Measurements from ENCODE around the gene HSPA14.
"Not testable (repeated sequence)": the region's sequence is repeated elsewhere in the genome, so short reads cannot be mapped to it uniquely, and the experiment has no call there.

HSPA14 gene

GRCh38 chr10:14837757-14838581, at the start of gene HSPA14, which contains the start of the genes CDNF and MSANTD7:
TSS of gene HSPA14 (plus strand) at chr10:14838306. CDS start at chr10:14838403, 97 bp downstream.
TSS of gene CDNF (minus strand) at chr10:14838037. CDS start at chr10:14837946, 91 bp downstream.
TSS of gene MSANTD7 (plus strand) at chr10:14838306. CDS start at chr10:14842285, 3,979 bp downstream.
- peak; percentile 97 for DNase-seq

DNA sequence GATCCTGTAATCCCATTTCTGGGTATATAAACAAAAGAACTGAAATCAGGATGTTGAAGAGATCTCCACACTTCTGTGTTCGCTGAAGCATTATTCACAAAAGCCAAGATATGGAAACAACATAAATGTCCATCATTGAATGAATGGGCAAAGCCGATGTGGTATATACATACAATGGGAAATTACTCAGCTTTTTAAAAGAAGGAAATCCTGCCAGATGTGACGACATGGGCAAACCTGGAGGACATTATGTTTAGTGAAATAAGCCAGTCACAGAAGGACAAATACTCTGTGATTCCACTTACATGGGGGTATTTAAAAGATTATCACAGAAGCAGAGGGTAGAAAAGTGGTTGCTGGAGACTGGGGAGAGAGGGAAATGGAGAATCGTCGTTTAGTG, 39.5 kb upstream of the HSPA14 start:
- no peak for DNase-seq

- DNase-seq, result no peak
These were observed 37.7 kb upstream of the HSPA14 start for GRCh38 chr10:14800397-14800796.

GRCh38 chr10:14801723-14802122, 36.4 kb upstream of the HSPA14 start:
- no peak for DNase-seq

- no peak for DNase-seq
These were observed 34.3 kb upstream of the HSPA14 start for GRCh38 chr10:14803827-14804226.

DNA sequence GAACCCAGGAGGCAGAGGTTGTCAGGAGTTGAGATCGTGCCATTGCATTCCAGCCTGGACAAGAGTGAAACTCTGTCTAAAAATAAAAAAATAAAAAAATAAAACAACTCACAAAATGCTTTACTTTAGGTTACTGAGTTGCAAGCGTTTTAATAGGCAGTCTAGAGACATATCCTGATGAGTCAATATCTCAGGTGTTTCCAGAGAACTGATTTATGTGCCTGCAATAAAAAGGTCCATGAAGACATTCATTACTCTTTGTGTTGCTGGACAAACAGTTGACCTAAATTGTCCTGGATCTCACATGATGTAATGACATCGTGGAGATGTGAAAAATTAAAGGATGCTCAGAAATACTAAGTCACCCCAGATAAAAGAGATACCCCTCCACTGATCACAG, 31.8 kb upstream of the HSPA14 start:
- no peak for DNase-seq

DNA sequence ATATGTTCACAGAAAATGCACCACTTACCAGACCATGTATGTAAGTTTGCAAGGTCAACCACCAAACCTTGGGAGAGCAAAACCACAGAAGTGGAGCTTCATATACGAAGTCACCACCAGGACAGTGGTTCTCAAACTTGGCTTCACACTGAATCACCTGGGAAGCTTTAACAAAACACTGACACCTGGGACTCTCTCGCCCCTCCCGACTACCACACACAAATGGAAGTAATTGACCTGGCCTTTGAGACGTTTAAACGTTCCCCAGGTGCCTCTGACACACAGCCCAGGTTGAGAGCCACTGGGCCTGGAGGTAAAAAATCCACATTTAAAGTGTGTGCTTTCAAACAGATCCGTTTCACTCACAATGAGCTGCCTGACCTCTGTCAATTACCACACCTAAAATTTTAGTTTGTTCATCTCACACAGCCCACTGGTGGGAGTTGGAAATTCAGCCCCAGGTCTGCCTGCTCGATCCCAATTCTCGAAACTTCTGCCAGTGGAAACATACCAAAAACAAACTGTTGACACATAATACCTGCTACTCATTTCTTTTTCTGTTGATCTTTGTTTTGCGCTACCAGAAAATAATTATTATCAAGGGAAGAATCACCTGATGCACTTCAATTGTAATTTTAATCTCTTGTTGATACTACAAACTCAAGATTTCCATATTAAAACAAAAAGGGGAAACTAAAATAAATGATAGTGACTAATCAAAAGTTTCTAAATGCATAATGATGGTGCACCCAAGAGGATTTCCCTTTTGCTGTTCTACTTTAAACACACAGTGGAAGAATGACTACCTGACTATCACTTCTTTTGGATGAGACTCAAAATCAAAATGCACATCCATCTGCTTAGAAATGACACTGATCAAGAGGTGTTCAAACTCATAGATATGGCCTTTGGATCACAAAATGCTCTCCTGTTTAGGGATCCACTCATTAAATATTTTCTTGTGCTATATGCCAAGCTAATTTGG, 26.8 kb upstream of the HSPA14 start:
- no peak for DNase-seq

DNA sequence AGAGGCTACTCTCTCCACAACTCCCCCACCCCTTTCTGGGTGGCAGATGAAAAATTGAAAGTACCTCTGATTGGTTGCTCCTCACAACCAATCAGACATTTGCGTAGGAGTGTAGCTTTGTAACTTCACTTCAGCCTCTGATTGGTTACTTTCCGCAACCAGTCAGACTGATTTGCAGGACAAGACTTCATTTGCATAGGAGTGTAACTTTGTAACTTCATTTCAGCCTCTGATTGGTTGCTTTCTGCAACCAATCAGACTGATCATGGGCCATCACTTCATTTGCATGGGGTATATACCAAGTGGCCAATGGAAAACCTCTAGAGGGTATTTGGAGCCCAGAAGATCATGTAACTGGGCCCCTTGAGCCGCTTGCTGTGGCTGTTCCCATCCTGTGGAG, 25.8 kb upstream of the HSPA14 start:
- no peak for DNase-seq

DNA sequence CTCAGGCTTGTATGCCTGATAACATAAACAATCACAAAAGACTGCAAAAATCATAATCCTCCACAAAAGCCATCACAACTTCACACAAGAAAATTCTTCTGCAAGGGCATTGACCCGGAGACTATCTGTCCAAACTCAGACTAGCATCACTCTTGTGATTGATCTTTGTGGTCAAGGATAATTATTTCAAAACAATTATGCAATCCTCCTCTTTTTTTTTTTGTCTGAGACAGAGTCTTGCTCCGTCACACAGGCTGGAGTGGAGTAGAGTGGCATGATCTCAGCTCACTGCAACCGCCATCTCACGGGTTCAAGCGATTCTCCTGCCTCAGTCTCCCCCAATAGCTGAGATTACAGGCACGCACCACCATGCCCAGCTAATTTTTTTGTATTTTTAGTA, 22.4 kb upstream of the HSPA14 start:
- DNase-seq, result no peak

DNA sequence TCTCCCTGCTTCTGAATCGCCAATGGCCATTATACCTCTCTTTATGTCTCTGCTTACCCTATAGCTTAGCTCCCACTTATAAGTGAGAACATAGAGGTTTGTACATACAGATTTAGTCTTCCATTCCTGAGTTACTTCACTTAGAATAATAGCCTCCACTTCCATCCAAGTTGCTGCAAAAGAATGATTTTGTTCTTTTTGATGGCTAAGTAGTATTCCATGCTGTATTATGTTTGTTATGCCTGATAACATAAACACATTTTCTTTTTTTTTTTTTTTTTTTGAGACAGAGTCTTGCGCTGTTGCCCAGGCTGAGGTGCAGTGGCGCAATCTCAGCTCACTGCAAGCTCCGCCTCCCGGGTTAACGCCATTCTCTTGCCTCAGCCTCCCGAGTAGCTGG, 21.4 kb upstream of the HSPA14 start:
- not testable (repeated sequence) for DNase-seq

DNA sequence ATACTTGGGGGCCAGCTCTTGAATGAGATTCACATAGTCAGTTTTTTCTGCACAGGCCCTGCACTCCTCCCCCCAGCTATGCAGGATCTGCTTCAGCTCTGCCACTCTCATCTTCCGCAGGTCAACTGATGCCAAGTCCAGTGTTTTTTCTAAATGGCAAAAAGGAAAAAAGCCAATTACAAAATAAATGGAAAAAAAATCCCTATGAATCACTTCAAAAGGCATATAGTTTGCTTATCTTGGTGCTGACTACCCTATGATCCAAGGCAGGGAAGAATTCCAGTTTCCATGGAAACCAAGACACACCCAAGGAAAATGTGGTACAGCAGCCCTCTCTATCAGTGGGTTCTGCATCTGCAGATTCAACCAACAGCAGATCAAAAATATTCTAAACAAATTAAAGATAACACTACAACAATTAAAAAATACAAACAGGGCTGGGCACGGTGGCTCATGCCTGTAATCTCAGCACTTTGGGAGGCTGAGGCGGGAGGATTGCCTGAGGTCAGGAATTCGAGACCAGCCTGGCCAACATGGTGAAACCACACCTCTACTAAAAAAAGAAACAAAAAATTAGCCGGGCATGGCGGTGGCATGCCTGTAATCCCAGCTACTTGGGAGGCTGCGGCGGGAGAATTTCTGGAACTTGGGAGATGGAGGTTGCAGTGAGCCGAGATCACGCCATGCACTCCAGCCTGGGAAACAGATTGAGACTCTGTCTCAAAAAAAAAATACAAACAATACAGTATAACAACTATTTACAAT, 17.9 kb upstream of the HSPA14 start:
- DNase-seq, result no peak

- DNase-seq, result no peak
These were observed 17.3 kb upstream of the HSPA14 start for GRCh38 chr10:14820775-14821154.

DNA sequence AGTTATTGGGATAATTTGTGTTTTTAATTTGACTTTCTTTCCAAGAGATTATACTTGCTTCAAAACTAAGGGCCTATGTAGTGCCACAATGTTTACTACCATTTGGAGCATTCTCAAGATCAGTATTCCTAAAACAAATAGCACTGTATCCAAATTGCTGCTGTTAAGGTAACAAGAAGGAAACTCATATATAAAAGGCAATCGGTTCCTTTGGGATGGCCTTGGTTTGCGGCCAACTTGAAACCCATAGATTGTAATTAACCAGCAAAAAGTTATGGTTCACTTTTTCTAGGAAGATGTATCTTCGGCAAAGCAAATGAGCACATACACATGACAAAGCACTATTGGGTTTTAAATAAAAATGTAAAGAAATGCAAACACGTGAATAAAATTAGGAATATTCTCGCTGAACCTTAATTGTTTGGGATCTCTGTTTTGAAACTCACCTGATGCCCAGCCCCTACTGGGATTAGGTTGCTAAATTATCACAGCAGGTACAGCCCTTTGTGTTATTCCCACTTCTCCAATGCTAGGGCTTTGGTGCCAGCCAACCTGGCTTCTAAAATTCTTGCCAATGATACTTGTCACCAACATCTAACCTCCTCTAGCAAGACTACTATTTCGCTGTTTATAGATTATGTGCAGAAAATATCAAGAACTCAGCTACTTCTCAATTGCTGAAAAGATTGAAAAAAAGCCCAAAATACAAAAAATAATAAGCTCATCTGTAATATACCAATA, 16.3 kb upstream of the HSPA14 start:
- DNase-seq, result no peak

DNA sequence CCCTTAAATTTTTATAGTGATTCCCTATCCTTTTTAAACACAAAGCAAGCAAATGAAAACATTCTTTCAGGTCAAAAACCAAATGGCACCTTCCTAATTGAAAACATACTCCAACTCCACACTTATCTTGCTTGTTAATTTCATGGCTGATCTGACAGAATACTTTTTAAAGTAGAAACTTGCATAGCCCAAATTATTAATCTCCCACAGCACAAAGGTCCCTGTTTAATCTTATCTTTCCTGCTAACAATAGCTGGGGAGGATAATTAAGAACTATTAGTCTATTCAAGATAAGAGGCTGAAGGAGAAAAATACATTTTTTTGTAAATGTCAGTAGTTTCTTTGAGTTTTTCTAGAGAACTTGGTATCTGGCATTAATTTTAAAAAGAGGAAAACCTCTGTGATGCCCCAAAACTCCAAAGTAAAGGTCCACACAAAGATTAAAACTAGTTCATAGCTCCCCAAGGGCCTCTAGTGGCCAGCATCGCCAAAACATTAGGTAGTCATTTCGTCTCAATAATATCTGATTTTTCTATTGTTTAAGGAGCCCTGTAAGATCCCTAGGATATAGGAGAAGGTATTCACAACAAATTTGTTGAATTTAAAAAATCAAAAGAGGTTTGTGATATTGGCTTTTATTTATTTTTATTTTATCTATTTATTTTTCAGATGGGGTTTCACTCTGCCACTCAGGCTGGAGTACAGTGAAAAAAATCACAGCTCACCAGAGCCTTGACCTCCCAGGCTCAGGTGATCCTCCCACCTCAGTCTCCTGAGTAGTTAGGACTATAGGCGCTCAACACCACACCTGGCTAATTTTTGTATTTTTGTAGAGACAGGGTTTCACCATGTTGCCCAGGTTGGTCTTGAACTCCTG, 15.0 kb upstream of the HSPA14 start:
- DNase-seq, result peak; percentile 9

DNA sequence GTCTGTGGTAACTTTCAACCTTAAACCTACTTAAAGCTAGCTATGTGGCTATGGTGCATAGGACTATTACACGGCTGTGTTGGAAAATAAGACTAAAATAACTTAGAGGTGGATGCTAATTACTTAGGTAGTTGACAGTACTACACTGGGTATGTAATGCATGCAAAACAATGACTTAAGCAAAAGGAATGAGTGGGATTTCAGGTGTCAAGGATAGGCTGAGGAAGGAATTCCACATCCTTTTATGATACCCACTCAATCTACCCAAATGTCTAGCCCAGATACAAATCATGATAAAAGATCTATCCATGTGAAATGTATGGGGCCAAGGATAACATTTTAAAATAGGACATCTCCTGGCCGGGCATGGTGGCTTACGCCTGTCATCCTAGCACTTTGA, 14.1 kb upstream of the HSPA14 start:
- no peak for DNase-seq

DNA sequence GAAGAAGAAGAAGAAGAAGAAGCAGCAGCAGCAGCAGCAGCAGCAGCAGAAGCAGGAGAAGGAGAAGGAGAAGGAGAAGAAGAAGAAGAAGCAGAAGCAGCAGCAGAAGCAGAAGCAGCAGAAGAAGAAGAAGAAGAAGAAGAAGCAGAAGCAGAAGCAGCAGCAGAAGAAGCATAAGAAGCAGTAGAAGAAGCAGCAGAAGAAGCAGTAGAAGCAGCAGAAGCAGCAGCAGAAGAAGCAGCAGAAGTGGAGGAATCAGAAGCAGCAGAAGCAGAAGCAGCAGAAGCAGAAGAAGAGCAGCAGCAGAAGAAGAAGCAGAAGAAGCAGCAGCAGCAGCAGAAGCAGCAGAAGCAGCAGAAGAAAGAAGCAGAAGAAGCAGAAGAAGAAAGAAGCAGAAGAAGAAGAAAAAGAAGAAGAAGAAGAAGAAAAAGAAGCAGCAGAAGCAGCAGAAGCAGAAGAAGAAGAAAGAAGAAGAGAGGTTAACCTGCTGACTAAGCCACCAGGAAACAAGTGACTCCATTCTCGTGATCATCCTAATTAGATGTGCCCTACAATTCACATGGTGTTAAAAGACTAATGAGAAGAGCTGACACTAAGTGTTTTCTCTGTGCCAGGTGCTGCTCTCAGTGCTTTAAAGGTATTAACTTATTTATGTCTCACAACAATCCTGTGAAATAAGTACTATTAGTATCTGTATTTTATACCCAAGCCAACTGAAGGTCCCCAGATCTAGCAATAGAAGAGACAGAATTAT, 11.9 kb upstream of the HSPA14 start:
- no peak for DNase-seq

GRCh38 chr10:14833106-14833505, 5.0 kb upstream of the HSPA14 start:
- DNase-seq, result no peak

- DNase-seq, result no peak
These were observed 1.9 kb upstream of the HSPA14 start for GRCh38 chr10:14836208-14836607.

DNA sequence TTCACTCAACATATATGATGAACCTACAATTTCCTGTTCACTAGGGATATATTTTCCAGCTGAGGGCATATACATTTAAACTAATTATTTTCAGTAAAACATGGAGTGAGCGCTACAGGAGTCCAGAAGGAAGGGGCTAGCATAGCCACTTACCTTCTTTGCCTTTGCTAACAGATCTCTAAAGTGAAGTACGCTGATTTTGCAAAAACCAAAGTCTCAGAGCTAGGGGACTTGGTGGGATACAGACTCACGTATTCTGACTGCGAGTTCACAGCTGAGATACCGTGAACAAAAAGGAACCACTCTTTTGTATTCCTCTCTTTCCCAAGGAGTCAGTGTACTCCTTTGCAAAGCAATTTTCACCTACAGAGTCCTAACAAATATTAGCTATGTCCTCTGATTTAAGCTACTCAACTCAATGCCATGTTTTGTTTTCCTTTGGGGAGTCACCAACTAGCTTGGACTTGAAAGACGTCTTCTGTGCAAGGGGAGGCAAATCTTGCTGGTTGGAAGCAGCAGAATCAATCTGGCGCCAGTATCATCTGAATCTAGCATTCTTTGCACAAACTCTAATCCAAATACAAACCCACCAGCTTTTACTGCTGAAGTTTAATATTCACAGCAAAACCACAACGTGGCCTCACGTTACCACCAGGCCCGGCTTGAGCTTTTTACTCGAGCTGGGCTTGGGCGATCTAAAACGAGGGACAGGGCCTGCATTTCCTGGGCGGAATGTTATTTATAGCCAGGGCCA, 926 bp upstream of the HSPA14 start:
- no peak for DNase-seq
